Measurements from ENCODE around the gene ARID5A.
"Not testable (repeated sequence)": the region's sequence is repeated elsewhere in the genome, so short reads cannot be mapped to it uniquely, and the experiment has no call there.

The ARID5A gene

DNA sequence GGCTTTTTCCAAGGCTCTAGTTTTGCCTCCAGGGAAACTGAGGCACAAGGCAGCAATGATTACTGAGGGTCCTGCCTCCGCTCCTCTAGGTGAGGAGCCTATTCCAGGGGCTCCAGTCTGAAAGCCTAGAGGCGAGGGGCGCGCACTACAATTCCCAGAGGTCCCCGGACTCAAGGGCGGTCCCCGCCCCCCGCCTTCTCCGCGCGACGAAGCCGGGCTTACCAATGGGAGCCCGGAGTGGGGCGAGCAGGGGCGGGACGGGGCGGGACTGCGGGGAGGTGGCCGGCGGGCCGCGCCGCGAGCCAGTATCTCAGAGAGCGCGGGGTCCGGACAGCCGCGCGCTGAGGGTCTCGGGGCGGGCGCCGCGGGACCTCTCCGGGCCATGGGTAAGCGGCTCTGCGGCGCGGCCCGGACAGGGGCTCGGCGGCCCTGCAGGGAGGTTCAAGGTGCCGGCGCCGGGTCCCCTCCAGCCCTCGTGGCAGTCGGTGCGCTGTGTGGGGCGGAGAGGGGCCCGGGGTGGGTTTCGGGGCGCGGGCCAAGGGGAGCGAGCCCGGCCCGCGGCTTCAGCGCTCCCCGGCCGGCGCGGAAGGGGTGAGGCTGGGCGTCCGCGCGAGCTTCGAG lies at the start of gene ARID5A:
Gene ARID5A, plus strand, starts transcription at position 308 of the 621 bp plus-strand sequence. Its CDS starts 75 bp downstream, at position 383.
- DNase-seq, result peak; percentile 91 to 94

GRCh38 chr2:96489261-96489660 lies 47.3 kb upstream of the ARID5A start:
- DNase-seq, result no peak

DNA sequence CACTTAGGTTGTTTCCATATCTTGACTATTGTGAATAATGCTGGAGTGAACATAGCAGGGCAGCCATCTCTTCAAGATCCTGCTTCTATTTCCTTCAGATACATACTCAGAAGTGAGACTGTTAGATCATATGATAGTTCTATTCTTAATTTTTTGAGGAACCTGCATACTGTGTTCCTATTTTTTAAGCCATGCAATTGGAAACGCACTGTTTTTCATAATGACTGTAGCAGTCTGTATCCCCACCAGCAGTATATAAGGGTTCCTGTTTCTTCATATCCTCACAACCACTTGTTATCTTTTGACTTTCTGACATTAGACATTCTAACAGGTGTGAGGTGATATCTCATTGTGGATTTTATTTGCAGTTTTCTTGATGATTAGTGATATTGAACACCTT lies 46.9 kb upstream of the ARID5A start:
- DNase-seq, result no peak

GRCh38 chr2:96491860-96492497 lies 44.6 kb upstream of the ARID5A start:
- DNase-seq, result no peak

GRCh38 chr2:96493072-96493471 lies 43.5 kb upstream of the ARID5A start:
- DNase-seq, result no peak

DNA sequence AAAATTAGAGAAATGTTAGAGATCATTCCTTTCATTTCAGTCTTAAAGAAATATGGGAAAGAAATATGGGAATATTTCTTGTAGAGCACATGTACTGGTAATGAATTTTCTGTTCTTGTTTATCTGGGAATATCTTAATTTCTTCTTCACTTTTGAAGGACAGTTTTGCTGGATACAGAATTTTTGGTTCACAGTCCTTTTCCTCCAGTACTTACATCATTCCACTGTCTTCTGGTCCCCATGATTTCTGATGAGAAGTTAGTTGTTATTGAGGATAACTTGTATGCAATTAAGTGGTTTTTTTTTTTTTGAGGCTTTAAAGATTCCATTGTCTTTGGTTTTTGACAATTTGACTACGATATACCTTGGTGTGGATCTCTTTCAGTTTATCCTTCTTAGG lies 42.4 kb upstream of the ARID5A start:
- DNase-seq, result no peak

DNA sequence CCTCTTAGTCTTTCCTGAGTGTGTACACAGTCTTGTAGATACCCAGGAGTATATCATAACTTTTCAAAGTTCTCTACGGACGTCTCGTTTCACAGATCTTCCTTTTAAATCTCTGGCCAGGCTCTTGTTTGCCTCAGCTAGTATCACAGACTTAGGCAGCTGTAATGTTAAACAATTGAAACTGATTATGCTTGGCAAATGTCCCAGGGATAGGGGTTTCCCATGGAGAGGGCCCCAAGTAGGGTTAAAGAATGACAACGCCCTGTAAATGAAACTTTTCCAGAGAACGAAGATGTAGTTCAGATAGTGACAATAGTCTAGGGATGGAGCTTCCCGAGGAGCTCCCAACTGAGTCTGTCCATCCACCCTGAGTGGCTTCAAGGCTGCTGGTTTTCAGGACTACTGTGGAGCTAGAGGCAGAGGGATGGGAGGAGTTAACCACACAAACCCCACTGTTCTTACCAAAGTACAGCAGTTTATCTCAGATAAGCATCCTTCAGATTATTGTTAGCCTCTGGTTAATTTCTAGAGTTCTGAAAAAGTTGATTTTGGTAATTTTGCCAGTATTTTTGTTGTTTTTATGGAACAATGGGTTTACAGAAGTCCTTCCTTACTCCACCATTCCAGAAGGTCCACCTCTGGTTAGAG lies 40.4 kb upstream of the ARID5A start:
- DNase-seq, result no peak

DNA sequence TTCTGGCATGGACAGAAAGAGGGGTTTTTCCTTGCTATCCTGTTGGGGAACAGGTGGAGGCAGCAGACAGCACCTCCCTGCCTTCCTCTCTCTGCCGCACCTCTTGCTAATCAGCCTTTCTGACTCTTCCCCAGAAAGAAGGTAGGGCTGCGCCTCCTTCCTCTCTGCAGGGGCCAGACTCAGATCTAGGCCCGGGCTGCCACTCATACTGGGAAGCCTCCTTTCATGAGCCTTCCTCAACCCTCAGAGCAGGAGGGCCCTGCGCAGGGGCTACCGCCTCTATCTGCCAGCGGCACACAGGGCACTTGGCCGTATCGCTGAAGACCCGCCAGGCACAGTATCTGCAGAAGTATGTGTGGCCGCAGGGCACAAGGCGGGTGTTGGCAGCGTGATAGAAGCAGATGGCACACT lies 38.5 kb upstream of the ARID5A start:
- DNase-seq, result no peak

DNA sequence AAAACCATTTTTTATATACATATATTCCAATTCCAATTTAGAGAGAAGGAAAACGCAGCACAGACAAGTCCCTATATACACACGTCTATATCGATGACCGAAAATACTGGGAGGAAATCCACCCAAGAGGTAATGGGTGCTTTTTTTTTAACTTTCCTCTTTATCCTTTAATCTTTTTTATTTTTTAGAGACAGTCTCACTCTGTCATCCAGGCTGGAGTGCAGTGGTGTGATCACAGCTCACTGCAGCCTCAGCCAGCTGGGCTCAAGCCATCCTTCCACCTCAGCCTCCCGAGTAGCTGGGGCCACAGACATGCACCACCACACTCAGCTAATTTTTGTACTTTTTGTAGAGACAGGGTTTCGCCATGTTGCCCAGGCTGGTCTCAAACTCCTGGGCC lies 37.9 kb upstream of the ARID5A start:
- DNase-seq, result not testable (repeated sequence)

DNA sequence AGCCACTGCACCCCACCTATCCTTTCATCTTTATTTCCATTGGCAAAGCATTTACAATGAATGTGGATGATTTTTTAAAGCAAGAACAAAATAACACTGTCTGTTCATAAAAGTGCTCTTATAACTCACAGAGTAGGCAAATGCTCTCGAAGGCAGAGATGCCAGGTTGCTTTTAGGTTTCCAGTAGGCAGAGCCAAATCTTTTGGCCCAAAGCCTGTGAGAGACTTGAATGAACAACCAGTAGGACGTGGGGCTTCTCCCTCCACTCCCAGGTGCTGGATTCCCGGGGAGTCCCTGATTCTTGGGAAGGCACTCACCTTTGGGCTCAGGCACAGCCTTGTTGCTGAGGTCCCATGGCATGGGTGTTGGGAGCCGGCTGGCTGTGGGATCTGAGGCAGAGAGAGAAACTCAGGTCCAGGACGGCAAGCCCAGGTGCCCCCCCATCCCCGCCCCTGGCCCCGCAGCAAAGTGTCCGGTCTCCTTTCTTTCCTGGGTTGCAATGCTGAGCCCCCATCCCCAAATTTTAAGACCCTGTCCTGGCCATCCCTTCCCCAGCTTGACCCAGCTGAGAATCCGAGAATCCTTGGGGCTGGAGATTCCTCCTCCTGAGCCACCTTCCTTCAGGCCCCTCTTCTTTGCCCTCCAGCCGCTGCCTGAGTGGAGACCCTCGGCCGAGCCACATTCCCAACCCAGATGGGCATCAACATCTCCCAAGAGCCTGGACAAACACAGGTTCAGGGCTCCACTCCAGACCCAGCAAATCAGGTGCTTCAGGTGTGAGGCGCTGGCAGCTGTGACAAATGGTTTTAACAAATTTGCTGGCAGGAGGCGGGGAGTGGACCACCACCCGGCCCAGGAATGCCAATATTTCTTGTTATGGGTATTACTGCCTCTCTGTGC lies 37.2 kb upstream of the ARID5A start:
- no peak for DNase-seq

DNA sequence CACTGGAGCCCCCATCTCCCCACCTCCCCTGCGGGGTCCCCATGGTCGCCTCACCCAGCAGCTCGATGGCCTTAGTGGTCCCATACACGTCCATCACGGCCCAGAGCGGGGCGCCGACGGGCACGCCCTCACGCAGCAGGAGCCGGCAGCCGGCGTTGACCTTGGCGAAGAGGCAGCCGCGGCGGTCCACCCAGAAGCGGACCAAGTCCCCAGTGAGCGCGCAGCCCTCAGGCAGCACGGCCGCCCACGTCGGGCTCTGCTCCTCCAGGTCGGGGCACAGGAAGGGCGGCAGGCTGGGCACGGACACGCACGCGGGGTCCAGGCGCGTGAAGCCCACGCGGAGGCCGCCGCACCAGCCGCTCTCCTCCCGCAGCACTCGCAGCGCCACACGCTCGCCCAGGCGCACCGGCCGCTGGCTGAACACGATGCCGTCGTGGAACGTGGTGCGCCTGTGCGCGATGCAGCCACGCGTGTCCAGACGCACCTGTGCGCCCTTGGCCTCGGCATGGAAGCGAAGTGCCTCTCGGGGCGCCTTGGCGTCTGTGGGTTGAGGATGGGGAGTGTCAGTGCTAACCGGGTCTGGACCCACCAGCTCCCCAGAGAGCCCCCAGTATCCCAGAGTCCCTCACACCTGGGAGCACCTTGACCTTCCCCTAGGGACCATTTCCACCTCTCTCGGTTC lies 36.0 kb upstream of the ARID5A start:
- no peak for DNase-seq

- no peak for DNase-seq
Observed at GRCh38 chr2:96501471-96501874, 35.1 kb upstream of the ARID5A start.

GRCh38 chr2:96501886-96502810 lies 34.4 kb upstream of the ARID5A start:
- DNase-seq, result no peak

DNA sequence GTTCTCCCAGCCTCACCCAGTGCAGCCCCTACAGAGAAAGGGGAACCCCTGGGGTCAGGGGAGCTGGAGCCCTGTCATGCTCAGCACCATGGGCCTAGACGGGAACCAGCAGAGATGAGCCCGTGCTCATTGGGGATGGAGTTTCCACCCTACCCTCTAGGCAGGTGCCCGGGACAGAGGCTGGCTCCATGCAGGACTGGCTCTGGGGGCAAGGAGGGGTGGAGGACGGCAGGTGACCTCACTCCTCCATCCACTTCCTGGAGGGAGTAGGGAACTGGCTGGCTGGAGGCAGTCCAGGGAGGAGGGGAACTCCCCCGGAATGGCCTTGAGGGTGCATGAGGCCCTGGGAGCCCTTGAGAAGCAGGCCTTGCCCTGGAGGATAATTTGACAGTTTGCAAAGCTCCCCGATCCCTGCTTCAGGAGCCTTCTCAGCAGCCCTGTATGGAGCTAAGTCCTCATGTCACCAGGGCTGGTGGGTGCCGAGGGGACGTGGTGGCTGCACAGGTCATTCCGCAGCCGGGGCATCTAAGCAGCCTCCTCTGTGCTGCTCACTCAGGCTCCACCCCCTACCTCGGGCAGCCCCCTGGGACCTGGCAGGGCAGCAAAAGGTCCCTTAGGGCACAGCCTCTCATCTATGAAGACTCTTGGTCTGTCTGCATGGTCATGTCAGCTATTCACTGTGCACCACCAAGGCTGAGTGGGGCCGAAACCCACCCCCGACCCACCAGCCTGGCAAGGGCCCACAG lies 33.5 kb upstream of the ARID5A start:
- DNase-seq, result no peak

GRCh38 chr2:96503637-96504243 lies 32.8 kb upstream of the ARID5A start:
- no peak for DNase-seq

- DNase-seq, result no peak
Observed at GRCh38 chr2:96505231-96505889, 31.2 kb upstream of the ARID5A start, which contains the start of gene NEURL3. Gene NEURL3 (minus strand): TSS chr2:96505357. CDS start chr2:96505286, 71 bp downstream.

GRCh38 chr2:96506016-96506906 lies 30.3 kb upstream of the ARID5A start:
- DNase-seq, result no peak

- no peak for DNase-seq
Observed at GRCh38 chr2:96506907-96507240, 29.7 kb upstream of the ARID5A start.
